ENCODE results near the gene ECI1.

ECI1 gene

GRCh38 chr16:2196981-2197511, 54.3 kb downstream of the ECI1 start:
- H4K20me1 ChIP-seq (ENCODE audit: insufficient read depth, low read length), result no peaks in the 10 kb centered on the region
- TF ChIP-seq EZH2phosphoT487 (IDR thresholded peaks at IDR 0.05; ENCODE audit: low read depth) (no peak), CTCF (IDR thresholded peaks at IDR 0.05; ENCODE audit: low read depth, low read length) (no peak)
- peaks cover 5% of the 10 kb centered on the region; the same call in 1 of the 2 replicates for H3K4me1 ChIP-seq (ENCODE audit: low read length)
- H3K4me2 ChIP-seq (ENCODE audit: low read length), result no peak overlapping the region
- H2AFZ ChIP-seq (ENCODE audit: low read depth, low read length), result no peak overlapping the region
- no peak overlapping the region for H3K9ac ChIP-seq (ENCODE audit: low read length)
- peaks cover 48% of the 10 kb centered on the region for H3K27me3 ChIP-seq (ENCODE audit: low read depth, low read length)
- H3K27ac ChIP-seq (ENCODE audit: low read length), result no peak overlapping the region
- H3K36me3 ChIP-seq (replicated peaks; ENCODE audit: low read depth, low read length), result no peaks in the 10 kb centered on the region
- H3K79me2 ChIP-seq (ENCODE audit: low read length), result no peaks in the 10 kb centered on the region
- no peaks in the 10 kb centered on the region for H3K9me3 ChIP-seq (ENCODE audit: insufficient read depth, low read length)
- no peak overlapping the region for H3K4me3 ChIP-seq (ENCODE audit: low read length)

- H4K20me1 ChIP-seq (ENCODE audit: insufficient read depth, low read length), result no peaks in the 10 kb centered on the region
- H3K9me3 ChIP-seq (ENCODE audit: insufficient read depth, low read length), result no peaks in the 10 kb centered on the region
- peak within 1 kb of the TSS; percentile 64 for H3K4me2 ChIP-seq (ENCODE audit: low read length)
- H3K79me2 ChIP-seq (ENCODE audit: low read length), result no peaks in the 10 kb centered on the region
- no peak within 1 kb of the TSS for H3K27ac ChIP-seq (ENCODE audit: low read length)
- H3K36me3 ChIP-seq (replicated peaks; ENCODE audit: low read depth, low read length), result no peaks in the 10 kb centered on the region
- TF ChIP-seq CTCF (IDR thresholded peaks at IDR 0.05; ENCODE audit: low read depth, low read length) (no peak), EZH2phosphoT487 (IDR thresholded peaks at IDR 0.05; ENCODE audit: low read depth) (no peak)
- H3K9ac ChIP-seq (ENCODE audit: low read length), result 0 out of 2 replicates have a peak within 1 kb of the TSS, but pooled peaks have one; percentile 18
- no peak within 1 kb of the TSS for H2AFZ ChIP-seq (ENCODE audit: low read depth, low read length)
- H3K4me3 ChIP-seq (ENCODE audit: low read length), result peak within 1 kb of the TSS; percentile 68
- peaks cover 5% of the 10 kb centered on the region; the same call in 1 of the 2 replicates for H3K4me1 ChIP-seq (ENCODE audit: low read length)
- H3K27me3 ChIP-seq (ENCODE audit: low read depth, low read length), result peaks cover 48% of the 10 kb centered on the region
Observed at GRCh38 chr16:2196162-2196980, 55.0 kb downstream of the ECI1 start, which contains the start of gene CASKIN1. TSS of gene CASKIN1 (minus strand) at chr16:2196605. CDS start at chr16:2196432, 173 bp downstream.

- H3K9me3 ChIP-seq (ENCODE audit: insufficient read depth, low read length), result no peaks in the 10 kb centered on the region
- peak overlapping the region; percentile 68 for H3K4me3 ChIP-seq (ENCODE audit: low read length)
- peak overlapping the region; percentile 64 for H3K4me2 ChIP-seq (ENCODE audit: low read length)
- H3K79me2 ChIP-seq (ENCODE audit: low read length), result no peaks in the 10 kb centered on the region
- TF ChIP-seq EZH2phosphoT487 (IDR thresholded peaks at IDR 0.05; ENCODE audit: low read depth) (no peak), CTCF (IDR thresholded peaks at IDR 0.05; ENCODE audit: low read depth, low read length) (no peak)
- H4K20me1 ChIP-seq (ENCODE audit: insufficient read depth, low read length), result no peaks in the 10 kb centered on the region
- H3K9ac ChIP-seq (ENCODE audit: low read length), result 0 out of 2 replicates have a peak overlapping the region, but pooled peaks have one; percentile 18
- H3K36me3 ChIP-seq (replicated peaks; ENCODE audit: low read depth, low read length), result no peaks in the 10 kb centered on the region
- H3K27me3 ChIP-seq (ENCODE audit: low read depth, low read length), result peaks cover 48% of the 10 kb centered on the region
- H3K27ac ChIP-seq (ENCODE audit: low read length), result no peak overlapping the region
- H3K4me1 ChIP-seq (ENCODE audit: low read length), result peaks cover 5% of the 10 kb centered on the region; the same call in 1 of the 2 replicates
- no peak overlapping the region for H2AFZ ChIP-seq (ENCODE audit: low read depth, low read length)
Observed at GRCh38 chr16:2195322-2196161, 55.8 kb downstream of the ECI1 start.

Data from OCI-LY3 (cell line).